ENCODE results near the gene PLCB4. TPM values are rescaled to one million over a fixed set of nuclear protein-coding genes. Genes with fewer than 3 reads are reported as not detected.

PLCB4 gene
- total RNA-seq, 4 donors from 2014 or later = 6.3 to 24.5 (median 10.4) TPM

- WGBS = 95% methylated on average over 2 of the region's 2 CpGs
- H3K4me3 ChIP-seq = no peak overlapping the region
- no peak for DNase-seq (ENCODE audit: low spot score in 2 of 2)
- no peaks in the 10 kb centered on the region for H3K9me3 ChIP-seq
- H3K27ac ChIP-seq = no peak overlapping the region
- no peak for TF ChIP-seq EP300 (IDR thresholded peaks at IDR 0.05)
- TF ChIP-seq POLR2AphosphoS5 (IDR thresholded peaks at IDR 0.05) = no peak
- no peak for TF ChIP-seq POLR2A (IDR thresholded peaks at IDR 0.05)
- no peak for TF ChIP-seq CTCF (IDR thresholded peaks at IDR 0.05)
- H3K27me3 ChIP-seq = no peaks in the 10 kb centered on the region
- H3K36me3 ChIP-seq = no peaks in the 10 kb centered on the region
- H3K4me1 ChIP-seq = peaks cover 8% of the 10 kb centered on the region
Observed at GRCh38 chr20:9348747-9349146, 279.9 kb downstream of the PLCB4 start.

- no peaks in the 10 kb centered on the region for H3K9me3 ChIP-seq
- DNase-seq (ENCODE audit: low spot score in 2 of 2) = no peak
- WGBS = 92% methylated on average over 4 of the region's 4 CpGs
- no peak overlapping the region for H3K27ac ChIP-seq
- peaks cover 9% of the 10 kb centered on the region for H3K4me1 ChIP-seq
- no peak overlapping the region for H3K4me3 ChIP-seq
- no peak for TF ChIP-seq EP300 (IDR thresholded peaks at IDR 0.05)
- TF ChIP-seq POLR2A (IDR thresholded peaks at IDR 0.05) = no peak
- TF ChIP-seq POLR2AphosphoS5 (IDR thresholded peaks at IDR 0.05) = no peak
- TF ChIP-seq CTCF (IDR thresholded peaks at IDR 0.05) = no peak
- H3K27me3 ChIP-seq = no peaks in the 10 kb centered on the region
- no peaks in the 10 kb centered on the region for H3K36me3 ChIP-seq
Observed at GRCh38 chr20:9349249-9349648, 280.4 kb downstream of the PLCB4 start.

GRCh38 chr20:9352739-9353138 lies 283.9 kb downstream of the PLCB4 start:
- no peak for TF ChIP-seq POLR2AphosphoS5 (IDR thresholded peaks at IDR 0.05)
- TF ChIP-seq EP300 (IDR thresholded peaks at IDR 0.05) = no peak
- TF ChIP-seq CTCF (IDR thresholded peaks at IDR 0.05) = no peak
- TF ChIP-seq POLR2A (IDR thresholded peaks at IDR 0.05) = no peak
- no peaks in the 10 kb centered on the region for H3K36me3 ChIP-seq
- no peaks in the 10 kb centered on the region for H3K9me3 ChIP-seq
- H3K4me3 ChIP-seq = no peak overlapping the region
- H3K27me3 ChIP-seq = no peaks in the 10 kb centered on the region
- peaks cover 9% of the 10 kb centered on the region for H3K4me1 ChIP-seq
- H3K27ac ChIP-seq = no peak overlapping the region
- DNase-seq (ENCODE audit: low spot score in 2 of 2) = no peak

- TF ChIP-seq CTCF (IDR thresholded peaks at IDR 0.05) (no peak), POLR2A (IDR thresholded peaks at IDR 0.05) (no peak), EP300 (IDR thresholded peaks at IDR 0.05) (no peak), POLR2AphosphoS5 (IDR thresholded peaks at IDR 0.05) (no peak)
- H3K27me3 ChIP-seq = no peaks in the 10 kb centered on the region
- H3K27ac ChIP-seq = no peak overlapping the region
- H3K36me3 ChIP-seq = no peaks in the 10 kb centered on the region
- H3K9me3 ChIP-seq = no peaks in the 10 kb centered on the region
- no peak for DNase-seq (ENCODE audit: low spot score in 2 of 2)
- peaks cover 9% of the 10 kb centered on the region for H3K4me1 ChIP-seq
- no peak overlapping the region for H3K4me3 ChIP-seq
- 77% methylated on average over 2 of the region's 2 CpGs for WGBS
Observed at GRCh38 chr20:9353180-9353915, 284.5 kb downstream of the PLCB4 start.

GRCh38 chr20:9353916-9354276 lies 285.0 kb downstream of the PLCB4 start:
- H3K4me1 ChIP-seq = peaks cover 9% of the 10 kb centered on the region
- H3K36me3 ChIP-seq = no peaks in the 10 kb centered on the region
- no peak overlapping the region for H3K27ac ChIP-seq
- whole genome bisulfite sequencing = 91% methylated on average over 1 of the region's 1 CpG
- H3K27me3 ChIP-seq = no peaks in the 10 kb centered on the region
- DNase-seq (ENCODE audit: low spot score in 2 of 2) = no peak
- TF ChIP-seq EP300 (IDR thresholded peaks at IDR 0.05) (no peak), POLR2A (IDR thresholded peaks at IDR 0.05) (no peak), CTCF (IDR thresholded peaks at IDR 0.05) (no peak), POLR2AphosphoS5 (IDR thresholded peaks at IDR 0.05) (no peak)
- no peaks in the 10 kb centered on the region for H3K9me3 ChIP-seq
- H3K4me3 ChIP-seq = no peak overlapping the region
